T-helper 22 cell (primary cell): ENCODE results near the gene ZNF142.

Experiments used
- DNase-seq: peaks from one replicate; pipeline ENCODE4 v3.0.0-alpha.2; 2020; ENCODE audit warnings: low read depth

Gene ZNF142

GRCh38 chr2:218648088-218648786 is 11.2 kb downstream of the ZNF142 start:
- no peak for DNase-seq

DNA sequence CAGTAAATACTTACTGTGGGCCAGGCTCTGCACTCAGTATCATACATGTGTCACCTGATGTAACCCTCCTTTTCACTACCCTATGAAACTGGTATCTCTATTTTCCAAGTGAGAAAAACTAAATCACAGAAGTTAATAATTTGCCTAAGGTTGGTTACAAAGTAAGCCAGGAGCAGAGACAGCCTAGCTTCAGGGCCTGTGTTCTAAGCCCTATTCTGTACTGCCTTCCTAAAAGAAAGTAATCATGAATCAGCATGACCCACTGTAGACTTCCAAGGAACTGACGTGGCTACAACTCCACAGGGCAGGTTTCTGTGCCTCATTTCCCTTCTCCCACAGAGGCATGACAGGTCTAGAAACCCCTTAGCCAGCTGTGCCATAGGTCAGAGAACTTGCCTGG is 14.3 kb downstream of the ZNF142 start:
- DNase-seq = no peak

- DNase-seq = no peak
These were observed 14.7 kb downstream of the ZNF142 start for GRCh38 chr2:218644721-218645120.

GRCh38 chr2:218643751-218644310 is 15.6 kb downstream of the ZNF142 start:
- DNase-seq = no peak

GRCh38 chr2:218642786-218643185 is 16.6 kb downstream of the ZNF142 start:
- no peak for DNase-seq

GRCh38 chr2:218642121-218642656 is 17.2 kb downstream of the ZNF142 start:
- DNase-seq = no peak

GRCh38 chr2:218638372-218638771 is 21.1 kb downstream of the ZNF142 start:
- no peak for DNase-seq

- DNase-seq = no peak
These were observed 23.7 kb downstream of the ZNF142 start for GRCh38 chr2:218635719-218636118.

GRCh38 chr2:218631837-218632236 is 27.6 kb downstream of the ZNF142 start:
- DNase-seq = no peak

GRCh38 chr2:218627939-218628338 is 31.5 kb downstream of the ZNF142 start:
- no peak for DNase-seq

DNA sequence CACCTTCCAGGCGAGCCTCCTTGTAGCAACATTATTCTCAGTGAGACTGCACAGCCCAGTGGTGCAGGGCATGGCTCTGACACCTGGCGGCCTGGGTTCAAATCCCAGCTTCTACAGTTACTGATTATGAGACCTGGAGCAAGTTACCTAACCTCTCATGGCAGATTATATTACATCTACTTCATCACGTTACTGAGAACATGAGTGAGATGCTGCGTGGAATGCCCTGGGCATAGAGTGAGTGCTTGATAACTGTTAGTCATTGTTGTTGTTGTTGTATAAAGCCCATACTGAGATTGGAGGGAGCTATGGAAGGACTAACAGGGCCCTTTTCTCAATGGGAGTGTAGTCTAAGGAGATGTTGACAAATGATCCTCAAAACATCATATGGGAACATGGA is 33.1 kb downstream of the ZNF142 start:
- no peak for DNase-seq

DNA sequence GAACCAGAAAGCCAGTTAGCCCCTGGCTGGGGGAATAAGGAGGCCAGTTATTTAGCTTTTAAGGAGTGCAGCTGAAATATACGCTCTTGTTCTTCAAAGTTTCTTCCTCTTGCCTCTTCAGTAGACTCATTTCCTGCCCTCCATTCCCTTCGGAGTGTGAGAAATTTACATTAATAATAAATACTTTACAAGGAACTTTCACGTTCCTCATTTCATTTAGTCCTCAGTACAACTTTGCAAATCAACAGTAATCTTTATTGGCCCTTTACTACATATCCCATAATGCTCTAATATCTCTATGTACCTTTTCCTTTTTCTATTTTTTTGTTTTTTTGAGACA is 36.1 kb downstream of the ZNF142 start:
- DNase-seq = no peak

GRCh38 chr2:218622606-218623365 is 36.6 kb downstream of the ZNF142 start:
- no peak for DNase-seq

DNA sequence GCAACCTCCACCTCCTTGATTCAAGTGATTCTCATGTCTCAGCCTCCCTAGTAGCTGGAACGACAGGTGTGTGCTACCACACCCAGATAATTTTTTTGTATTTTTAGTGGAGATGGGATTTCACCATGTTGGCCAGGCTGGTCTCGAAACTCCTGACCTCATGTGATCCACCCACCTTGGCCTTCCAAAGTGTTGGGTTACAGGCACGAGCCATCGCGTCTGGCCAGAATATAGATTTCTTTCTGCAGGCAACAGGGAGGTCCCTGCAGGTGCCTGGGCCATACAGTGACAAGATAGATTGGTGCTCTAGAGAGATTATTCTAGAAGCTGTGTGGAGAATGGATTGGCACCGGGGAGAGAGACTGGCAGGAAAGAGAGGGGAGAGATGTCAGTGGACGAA is 38.4 kb downstream of the ZNF142 start:
- no peak for DNase-seq

DNA sequence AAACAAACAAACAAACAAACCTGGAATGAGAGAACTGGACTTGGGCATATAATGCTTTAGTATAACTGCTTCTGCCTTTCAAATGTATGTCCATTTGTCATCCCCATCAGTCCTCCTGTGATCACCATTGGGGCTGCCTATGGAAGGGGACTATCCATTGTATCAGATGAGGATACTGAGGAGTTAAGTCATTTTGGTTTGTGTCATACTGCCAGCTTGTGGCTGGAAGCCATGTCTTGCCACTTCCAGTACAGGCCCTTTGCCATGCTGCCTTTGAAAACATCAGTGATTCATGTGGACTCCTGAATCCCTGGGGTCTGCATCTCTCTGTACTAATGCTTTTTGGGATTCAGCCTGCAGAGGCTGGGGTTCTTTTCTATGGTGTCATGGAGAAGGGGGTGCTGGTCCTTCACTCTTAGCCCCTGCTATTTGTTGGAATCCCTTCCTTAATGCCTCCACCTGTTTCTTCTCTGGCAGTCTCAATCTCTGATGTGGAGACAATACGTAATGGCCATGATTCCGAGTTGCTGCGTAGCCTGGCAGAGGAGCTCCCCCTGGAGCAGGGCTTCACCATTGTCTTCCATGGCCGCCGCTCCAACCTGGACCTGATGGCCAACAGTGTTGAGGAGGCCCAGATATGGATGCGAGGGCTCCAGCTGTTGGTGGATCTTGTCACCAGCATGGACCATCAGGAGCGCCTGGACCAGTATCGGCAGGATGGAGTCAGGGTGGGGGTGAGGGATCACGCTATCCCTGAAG is 41.1 kb downstream of the ZNF142 start:
- DNase-seq = no peak

- DNase-seq = no peak
These were observed 43.5 kb downstream of the ZNF142 start for GRCh38 chr2:218615868-218616315.

DNA sequence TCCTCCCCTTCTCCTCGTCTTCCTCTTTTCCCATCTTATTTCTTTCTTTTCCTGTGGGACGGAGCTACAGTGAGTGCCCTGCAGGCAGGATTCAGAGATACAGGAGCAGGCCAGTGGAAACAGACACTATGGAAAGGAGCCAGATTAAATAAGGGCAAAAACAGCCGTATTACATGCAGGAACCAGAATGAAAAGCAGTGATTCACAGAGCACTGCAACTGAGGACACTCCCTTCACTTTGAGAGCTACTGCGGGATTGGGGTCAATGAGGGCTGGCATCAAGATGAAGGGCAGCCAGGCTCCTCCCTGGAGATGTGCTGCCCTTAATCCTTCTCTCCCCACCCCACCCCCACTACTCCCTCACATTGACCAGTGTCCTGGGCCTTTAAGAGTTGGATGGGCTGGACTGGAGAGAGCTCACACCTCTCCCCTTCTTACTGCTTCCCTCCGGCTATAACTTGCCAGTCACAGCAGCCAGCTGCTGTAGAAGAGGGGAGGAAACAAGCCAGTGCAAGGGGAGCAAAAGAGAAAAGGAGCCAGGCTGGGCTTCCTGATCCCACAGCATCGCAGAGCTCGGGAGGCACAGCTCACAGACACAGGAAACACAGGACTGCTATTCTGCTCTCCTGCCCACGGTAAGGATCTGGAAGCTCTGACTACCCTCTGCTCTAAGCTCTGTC is 51.8 kb downstream of the ZNF142 start, which contains the start of gene PLCD4:
Gene PLCD4 (plus strand): TSS at position 464 of the 680 bp plus-strand sequence. CDS start 7,841 bp downstream, outside the sequence.
- DNase-seq = no peak

- no peak for DNase-seq
These were observed 54.0 kb downstream of the ZNF142 start for GRCh38 chr2:218605432-218605831.
